Thoracic aorta (tissue), 2 donors: Measurements from ENCODE around the gene TRAPPC8. TPM values are rescaled to one million over a fixed set of nuclear protein-coding genes. Genes with fewer than 3 reads are reported as not detected.
"Not testable (repeated sequence)": the region's sequence is repeated elsewhere in the genome, so short reads cannot be mapped to it uniquely, and the experiment has no call there.

Source experiments
- ATAC-seq: fragments of 150-250 bp; one replicate; pipeline ENCODE4 v1.8.0; 2017; ENCODE audit warnings: low read depth; ENCODE audit not compliant: insufficient number of reproducible peaks, low FRiP score
- DNase-seq: peaks from one replicate; pipeline ENCODE4 v3.0.0-alpha.2; 2020; ENCODE audit warnings: low spot score
- H3K27ac ChIP-seq, 2 donors: fragments of 200-600 bp; sonication (generic); 1 replicate in 1 of 2; 2 replicates in 1 of 2; pipeline ENCODE4 v1.5.1; 2016; ENCODE audit warnings: mild to moderate bottlenecking in 2 of 2, moderate library complexity in 2 of 2
- H3K27me3 ChIP-seq: fragments of 200-600 bp; sonication (generic); replicated peaks from 2 replicates; pipeline ENCODE4 v1.6.0; 2016; ENCODE audit warnings: mild to moderate bottlenecking; ENCODE audit not compliant: insufficient read depth
- H3K36me3 ChIP-seq: fragments of 200-600 bp; sonication (generic); one replicate; pipeline ENCODE4 v1.5.1; 2016
- H3K4me1 ChIP-seq, 2 donors: fragments of 200-600 bp; sonication (generic); 1 replicate in 1 of 2; 2 replicates in 1 of 2; pipeline versions ENCODE4 v1.5.1 to v1.6.0; 2016; ENCODE audit warnings: low read depth in 2 of 2, mild to moderate bottlenecking in 1 of 2; ENCODE audit not compliant: control insufficient read depth in 1 of 2
- H3K4me3 ChIP-seq: fragments of 200-600 bp; sonication (generic); 2 replicates; pipeline ENCODE4 v1.5.1; 2016; ENCODE audit warnings: mild to moderate bottlenecking
- H3K9me3 ChIP-seq: fragments of 200-600 bp; sonication (generic); 2 replicates; pipeline ENCODE4 v1.5.1; 2016
- CTCF ChIP-seq: fragments of 200-600 bp; sonication (generic); IDR thresholded peaks from one replicate; pipeline ENCODE4 v1.5.1; 2019; ENCODE audit warnings: antibody characterized with exemption
- total RNA-seq, 2 donors: library from RNA; depleted of rRNA; stranded (reverse); fragments of >200 nt; gene quantifications; one replicate each; pipeline versions ENCODE4 v1.1.0 to v1.2.3, GENCODE V29; 2016

Gene TRAPPC8
- total RNA-seq, 2 donors from 2014 or later = 25.7 to 31.0 TPM

DNA sequence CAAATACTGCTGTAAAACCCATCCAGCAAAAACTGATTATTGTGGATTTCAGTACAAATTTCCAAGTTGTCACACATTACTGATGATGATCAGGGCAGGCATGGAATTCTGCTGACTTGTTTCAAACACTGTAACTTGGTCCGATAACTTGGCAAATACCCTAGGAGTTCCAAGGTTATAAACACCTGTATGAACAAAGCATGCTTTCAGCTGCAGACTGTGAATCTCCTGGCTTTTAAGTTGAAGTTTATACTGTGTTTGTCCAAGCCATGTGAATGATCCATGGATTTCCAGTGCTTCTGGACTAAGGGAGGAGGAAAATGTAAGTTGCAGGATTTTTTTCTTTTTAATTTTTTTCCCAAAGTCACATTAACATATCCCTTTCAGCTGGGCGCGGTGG is 112.2 kb downstream of the TRAPPC8 start:
- no peaks in the 10 kb centered on the region for H3K9me3 ChIP-seq
- H3K27ac ChIP-seq = no peak overlapping the region
- H3K36me3 ChIP-seq = peaks cover 10% of the 10 kb centered on the region
- no peak overlapping the region for H3K4me3 ChIP-seq
- TF ChIP-seq CTCF = no peak
- no peak for ATAC-seq
- H3K27me3 ChIP-seq = no peaks in the 10 kb centered on the region
- H3K4me1 ChIP-seq = no peaks in the 10 kb centered on the region
- DNase-seq = no peak

GRCh38 chr18:31828613-31829012 is 114.3 kb downstream of the TRAPPC8 start:
- no peaks in the 10 kb centered on the region for H3K27me3 ChIP-seq
- no peaks in the 10 kb centered on the region for H3K9me3 ChIP-seq
- H3K4me1 ChIP-seq = no peaks in the 10 kb centered on the region
- ATAC-seq (no peak), DNase-seq (no peak)
- no peak overlapping the region for H3K27ac ChIP-seq
- H3K36me3 ChIP-seq = peaks cover 2% of the 10 kb centered on the region
- no peak overlapping the region for H3K4me3 ChIP-seq
- no peak for TF ChIP-seq CTCF

DNA sequence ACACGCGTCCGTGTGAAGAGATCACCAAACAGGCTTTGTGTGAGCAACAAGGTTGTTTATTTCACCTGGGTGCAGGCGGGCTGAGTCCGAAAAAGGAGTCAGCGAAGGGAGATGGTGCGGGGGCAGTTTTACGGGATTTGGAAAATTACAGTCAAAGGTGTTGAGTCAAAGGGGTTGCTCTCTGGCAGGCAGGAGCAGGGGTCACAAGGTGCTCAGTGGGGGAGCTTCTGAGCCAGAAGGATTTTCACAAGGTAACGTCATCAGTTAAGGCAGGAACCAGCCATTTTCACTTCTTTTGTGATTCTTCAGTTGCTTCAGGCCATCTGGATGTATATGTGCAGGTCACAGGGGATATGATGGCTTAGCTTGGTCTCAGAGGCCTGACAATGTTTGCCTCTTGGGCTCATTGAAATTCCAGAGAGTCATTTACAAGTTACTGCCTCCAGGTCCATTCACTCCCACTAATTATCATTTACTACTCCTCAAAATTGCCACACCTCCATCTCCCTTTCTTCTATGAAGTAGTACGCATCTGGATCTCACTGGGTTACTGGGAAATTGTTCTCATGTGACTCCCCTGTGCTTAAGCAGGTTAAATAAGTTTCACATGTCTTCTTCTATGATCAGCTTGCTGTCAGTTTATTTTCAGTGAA is 116.1 kb downstream of the TRAPPC8 start:
- ATAC-seq, H3K9me3 ChIP-seq, H3K4me1 ChIP-seq, DNase-seq, H3K4me3 ChIP-seq, H3K36me3 ChIP-seq, H3K27ac ChIP-seq, H3K27me3 ChIP-seq: not testable (repeated sequence)

DNA sequence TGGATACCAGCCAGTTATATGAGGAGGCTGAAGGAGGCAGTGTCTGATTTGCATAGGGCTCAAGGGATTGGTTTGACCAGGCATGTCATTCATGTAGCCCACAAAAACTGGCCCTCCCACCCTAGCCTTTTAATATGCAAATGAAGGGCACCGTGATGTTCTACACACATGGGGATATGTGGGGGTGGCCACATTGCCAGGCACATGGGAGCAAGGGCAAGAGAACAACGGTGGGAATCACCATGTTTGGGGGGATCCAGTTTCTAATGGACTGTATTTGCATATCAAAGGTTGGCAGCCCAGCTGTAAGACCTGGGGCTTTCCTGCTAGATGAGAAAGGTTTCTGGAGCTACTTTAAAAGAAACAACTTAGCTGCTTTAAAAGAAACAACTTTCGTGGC is 117.2 kb downstream of the TRAPPC8 start:
- Histone ChIP-seq H3K27ac (no peak overlapping the region), H3K4me3 (no peak overlapping the region), H3K4me1 (no peaks in the 10 kb centered on the region), H3K36me3 (peaks cover 2% of the 10 kb centered on the region), H3K27me3 (no peaks in the 10 kb centered on the region), H3K9me3 (no peaks in the 10 kb centered on the region)
- TF ChIP-seq CTCF = no peak
- ATAC-seq (no peak), DNase-seq (no peak)

DNA sequence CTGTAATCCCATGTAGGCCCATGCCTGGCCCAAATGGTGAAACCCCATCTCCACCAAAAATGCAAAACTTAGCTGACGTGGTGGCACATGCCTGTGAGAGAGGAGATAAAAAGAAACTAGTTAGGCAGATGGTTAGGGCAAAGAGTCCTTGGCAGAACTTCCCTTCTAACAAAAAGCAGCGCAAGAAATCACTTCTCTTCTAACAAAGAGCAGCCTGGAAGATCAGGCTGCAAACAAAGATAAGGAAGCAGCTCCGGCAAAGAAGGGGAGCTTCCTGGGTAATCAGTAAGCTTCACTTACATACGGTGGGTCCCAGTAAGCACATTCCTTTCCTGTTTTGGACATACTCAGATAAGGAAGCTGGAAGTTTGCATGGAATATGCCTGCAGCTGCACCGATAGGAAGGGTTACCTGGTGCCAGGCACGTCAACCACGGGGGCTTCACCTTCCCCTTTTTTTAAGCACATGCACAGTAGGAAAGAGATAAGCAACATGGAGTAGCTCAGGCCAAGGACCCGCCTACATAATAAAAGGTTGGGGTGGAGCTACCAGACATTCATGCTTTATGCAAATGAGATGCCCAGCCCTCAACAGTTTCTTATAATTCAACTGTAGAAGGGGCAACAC is 121.3 kb downstream of the TRAPPC8 start:
- no peaks in the 10 kb centered on the region for H3K9me3 ChIP-seq
- no peak for DNase-seq
- no peak overlapping the region for H3K4me3 ChIP-seq
- TF ChIP-seq CTCF = no peak
- H3K27me3 ChIP-seq = no peaks in the 10 kb centered on the region
- no peaks in the 10 kb centered on the region for H3K4me1 ChIP-seq
- no peaks in the 10 kb centered on the region for H3K36me3 ChIP-seq
- H3K27ac ChIP-seq = no peak overlapping the region
- no peak for ATAC-seq

GRCh38 chr18:31819925-31820229 is 123.1 kb downstream of the TRAPPC8 start:
- Histone ChIP-seq H3K36me3 (no peaks in the 10 kb centered on the region), H3K4me1 (no peaks in the 10 kb centered on the region), H3K27ac (no peak overlapping the region), H3K9me3 (no peaks in the 10 kb centered on the region), H3K27me3 (no peaks in the 10 kb centered on the region), H3K4me3 (no peak overlapping the region)
- no peak for TF ChIP-seq CTCF
- DNase-seq (no peak), ATAC-seq (no peak)
